Smooth muscle cell (in vitro differentiated cells): ENCODE data around the gene TATDN2. TPM values are rescaled to one million over a fixed set of nuclear protein-coding genes. Genes with fewer than 3 reads are reported as not detected.
"Not testable (repeated sequence)": the region's sequence is repeated elsewhere in the genome, so short reads cannot be mapped to it uniquely, and the experiment has no call there.

Experiments used
- DNase-seq: peaks from one replicate; lab custom pipeline; 2025; ENCODE audit not compliant: unreplicated experiment; lab: John Stamatoyannopoulos, UW
- H2AFZ ChIP-seq: fragments of 200-600 bp; sonication (generic); 2 replicates; pipeline ENCODE4 v1.6.0; 2016; ENCODE audit warnings: antibody characterized with exemption, low read depth, mild to moderate bottlenecking
- H3F3A ChIP-seq: fragments of 200-600 bp; sonication (generic); 2 replicates; pipeline ENCODE4 v1.6.0; 2017; ENCODE audit warnings: antibody characterized with exemption, low read depth
- H3K27ac ChIP-seq: fragments of 200-600 bp; sonication (generic); 2 replicates; pipeline ENCODE4 v1.5.1; 2016; ENCODE audit warnings: low read depth, mild to moderate bottlenecking
- H3K27me3 ChIP-seq: fragments of 200-600 bp; sonication (generic); 2 replicates; pipeline ENCODE4 v1.6.1; 2016; ENCODE audit warnings: low read depth, mild to moderate bottlenecking
- H3K36me3 ChIP-seq: fragments of 200-600 bp; sonication (generic); 2 replicates; pipeline ENCODE4 v1.5.1; 2016; ENCODE audit warnings: low read depth
- H3K4me1 ChIP-seq: fragments of 200-600 bp; sonication (generic); 2 replicates; pipeline ENCODE4 v1.5.1; 2016; ENCODE audit warnings: low read depth
- H3K4me2 ChIP-seq: fragments of 200-600 bp; sonication (generic); 2 replicates; pipeline ENCODE4 v1.6.0; 2016; ENCODE audit warnings: mild to moderate bottlenecking
- H3K4me3 ChIP-seq: fragments of 200-600 bp; sonication (generic); 2 replicates; pipeline ENCODE4 v1.5.1; 2016; ENCODE audit warnings: mild to moderate bottlenecking
- H3K79me2 ChIP-seq: fragments of 200-600 bp; sonication (generic); 2 replicates; pipeline ENCODE4 v1.6.0; 2016; ENCODE audit warnings: low read depth, mild to moderate bottlenecking
- H3K9ac ChIP-seq: fragments of 200-600 bp; sonication (generic); 2 replicates; pipeline ENCODE4 v1.6.0; 2016; ENCODE audit warnings: low read depth
- H3K9me3 ChIP-seq: fragments of 200-600 bp; sonication (generic); replicated peaks from 2 replicates; pipeline ENCODE4 v1.5.1; 2016; ENCODE audit warnings: low read depth
- H4K20me1 ChIP-seq: fragments of 200-600 bp; sonication (generic); 2 replicates; pipeline ENCODE4 v1.6.0; 2016; ENCODE audit warnings: low read depth
- CTCF ChIP-seq: fragments of 200-600 bp; sonication (generic); IDR thresholded peaks from 2 replicates; pipeline ENCODE4 v1.5.1; 2017; ENCODE audit warnings: borderline replicate concordance, mild to moderate bottlenecking, antibody characterized with exemption; ENCODE audit not compliant: insufficient read depth, poor library complexity, severe bottlenecking
- WGBS: methylation state at CpG from one replicate; pipeline ENCODE4 v1.1.7; 2016; ENCODE audit warnings: low lambda C conversion rate; 5-methylcytosine and 5-hydroxymethylcytosine counted together
- polyA plus RNA-seq: library from polyadenylated mRNA; unstranded; fragments of >200 nt; fragmentation: Nextera tagmentation; extraction: Ambion mirVana; gene quantifications from 2 replicates; pipeline ENCODE4 v1.2.1, GENCODE V29; 2016
- total RNA-seq: library from RNA; depleted of rRNA; stranded (reverse); fragments of >200 nt; gene quantifications from 2 replicates; pipeline ENCODE4 v1.2.3, GENCODE V29; 2014

The TATDN2 gene
- total and polyA plus RNA-seq, 2 experiments from 2014 or later = 3.3 to 23.6 TPM

- WGBS = 97% methylated on average over 12 of the region's 12 CpGs
- no peak within 1 kb of the TSS for H3K4me2 ChIP-seq
- DNase-seq = no peak
Observed at GRCh38 chr3:10292505-10293419, 44.5 kb downstream of the TATDN2 start, which contains the start of gene GHRL. Gene GHRL (minus strand): TSS chr3:10292947. CDS start chr3:10290180, 2,767 bp downstream.

GRCh38 chr3:10294030-10294586, 45.8 kb downstream of the TATDN2 start:
- Histone ChIP-seq H3K27ac (no peak overlapping the region), H2AFZ (no peak overlapping the region), H4K20me1 (no peaks in the 10 kb centered on the region), H3K79me2 (no peaks in the 10 kb centered on the region), H3K9me3 (no peaks in the 10 kb centered on the region), H3K4me3 (no peak overlapping the region), H3K9ac (no peak overlapping the region), H3F3A (no peaks in the 10 kb centered on the region), H3K4me2 (no peak overlapping the region), H3K4me1 (no peaks in the 10 kb centered on the region), H3K27me3 (no peaks in the 10 kb centered on the region), H3K36me3 (no peaks in the 10 kb centered on the region)
- TF ChIP-seq CTCF = no peak
- no peak for DNase-seq
- WGBS = over 99% methylated on average over 12 of the region's 12 CpGs

More at GRCh38 chr3:10292505-10293419, 44.5 kb downstream of the TATDN2 start, which contains the start of gene GHRL:
- H3K4me1 ChIP-seq = no peaks in the 10 kb centered on the region
- H3K79me2 ChIP-seq = no peaks in the 10 kb centered on the region
- H3F3A ChIP-seq = no peaks in the 10 kb centered on the region
- no peak within 1 kb of the TSS for H3K27ac ChIP-seq
- no peaks in the 10 kb centered on the region for H3K36me3 ChIP-seq
- H3K9ac ChIP-seq = no peak within 1 kb of the TSS
- no peaks in the 10 kb centered on the region for H4K20me1 ChIP-seq
- no peaks in the 10 kb centered on the region for H3K27me3 ChIP-seq
- no peak for TF ChIP-seq CTCF
- no peaks in the 10 kb centered on the region for H3K9me3 ChIP-seq
- H2AFZ ChIP-seq = no peak within 1 kb of the TSS
- H3K4me3 ChIP-seq = no peak within 1 kb of the TSS

- not testable (repeated sequence) for H3K9me3 ChIP-seq, H2AFZ ChIP-seq, H3K27ac ChIP-seq, H3K27me3 ChIP-seq, H3K9ac ChIP-seq, H3K36me3 ChIP-seq, H3K4me3 ChIP-seq, H3K79me2 ChIP-seq, H3K4me1 ChIP-seq, DNase-seq, H3K4me2 ChIP-seq, H3F3A ChIP-seq
- WGBS = 56% methylated on average over 1 of the region's 1 CpG
- peaks cover 28% of the 10 kb centered on the region for H4K20me1 ChIP-seq
Observed at GRCh38 chr3:10298064-10298463, 49.8 kb downstream of the TATDN2 start.

GRCh38 chr3:10299175-10299574, 50.9 kb downstream of the TATDN2 start:
- peak; percentile 3 for TF ChIP-seq CTCF
- peaks cover 17% of the 10 kb centered on the region for H3F3A ChIP-seq
- no peaks in the 10 kb centered on the region for H3K27me3 ChIP-seq
- H2AFZ ChIP-seq = no peak overlapping the region
- H3K4me2 ChIP-seq = no peak overlapping the region
- WGBS = 29% methylated on average over 2 of the region's 2 CpGs
- no peak overlapping the region for H3K9ac ChIP-seq
- H3K36me3 ChIP-seq = peaks cover 11% of the 10 kb centered on the region
- H3K4me3 ChIP-seq = no peak overlapping the region
- DNase-seq = no peak
- peaks cover 34% of the 10 kb centered on the region for H4K20me1 ChIP-seq
- H3K4me1 ChIP-seq = no peaks in the 10 kb centered on the region
- H3K27ac ChIP-seq = no peak overlapping the region
- no peaks in the 10 kb centered on the region for H3K79me2 ChIP-seq
- no peaks in the 10 kb centered on the region for H3K9me3 ChIP-seq
